ENCODE results near the gene TMCC3. TPM values are rescaled to one million over a fixed set of nuclear protein-coding genes. Genes with fewer than 3 reads are reported as not detected.

Gene TMCC3
- total and polyA plus RNA-seq, 2 of the 13 experiments (the other 11 are each of a cell fraction or from before 2014, with no cell fraction given): not detected

- TF ChIP-seq, protein P1, sequence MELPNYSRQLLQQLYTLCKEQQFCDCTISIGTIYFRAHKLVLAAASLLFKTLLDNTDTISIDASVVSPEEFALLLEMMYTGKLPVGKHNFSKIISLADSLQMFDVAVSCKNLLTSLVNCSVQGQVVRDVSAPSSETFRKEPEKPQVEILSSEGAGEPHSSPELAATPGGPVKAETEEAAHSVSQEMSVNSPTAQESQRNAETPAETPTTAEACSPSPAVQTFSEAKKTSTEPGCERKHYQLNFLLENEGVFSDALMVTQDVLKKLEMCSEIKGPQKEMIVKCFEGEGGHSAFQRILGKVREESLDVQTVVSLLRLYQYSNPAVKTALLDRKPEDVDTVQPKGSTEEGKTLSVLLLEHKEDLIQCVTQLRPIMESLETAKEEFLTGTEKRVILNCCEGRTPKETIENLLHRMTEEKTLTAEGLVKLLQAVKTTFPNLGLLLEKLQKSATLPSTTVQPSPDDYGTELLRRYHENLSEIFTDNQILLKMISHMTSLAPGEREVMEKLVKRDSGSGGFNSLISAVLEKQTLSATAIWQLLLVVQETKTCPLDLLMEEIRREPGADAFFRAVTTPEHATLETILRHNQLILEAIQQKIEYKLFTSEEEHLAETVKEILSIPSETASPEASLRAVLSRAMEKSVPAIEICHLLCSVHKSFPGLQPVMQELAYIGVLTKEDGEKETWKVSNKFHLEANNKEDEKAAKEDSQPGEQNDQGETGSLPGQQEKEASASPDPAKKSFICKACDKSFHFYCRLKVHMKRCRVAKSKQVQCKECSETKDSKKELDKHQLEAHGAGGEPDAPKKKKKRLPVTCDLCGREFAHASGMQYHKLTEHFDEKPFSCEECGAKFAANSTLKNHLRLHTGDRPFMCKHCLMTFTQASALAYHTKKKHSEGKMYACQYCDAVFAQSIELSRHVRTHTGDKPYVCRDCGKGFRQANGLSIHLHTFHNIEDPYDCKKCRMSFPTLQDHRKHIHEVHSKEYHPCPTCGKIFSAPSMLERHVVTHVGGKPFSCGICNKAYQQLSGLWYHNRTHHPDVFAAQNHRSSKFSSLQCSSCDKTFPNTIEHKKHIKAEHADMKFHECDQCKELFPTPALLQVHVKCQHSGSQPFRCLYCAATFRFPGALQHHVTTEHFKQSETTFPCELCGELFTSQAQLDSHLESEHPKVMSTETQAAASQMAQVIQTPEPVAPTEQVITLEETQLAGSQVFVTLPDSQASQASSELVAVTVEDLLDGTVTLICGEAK (IDR thresholded peaks at IDR 0.05): no peak
- TF ChIP-seq, protein P1 (CRISPR knock-in tag; IDR thresholded peaks at IDR 0.05): no peak
- TF ChIP-seq HOXD1 (CRISPR knock-in tag; IDR thresholded peaks at IDR 0.05) (no peak), SP5 (CRISPR knock-in tag; IDR thresholded peaks at IDR 0.05; ENCODE audit: borderline replicate concordance, low read depth) (no peak), SMAD9 (CRISPR knock-in tag; IDR thresholded peaks at IDR 0.05) (no peak), CEBPG (CRISPR knock-in tag; IDR thresholded peaks at IDR 0.05) (no peak), PAX8 (CRISPR knock-in tag; IDR thresholded peaks at IDR 0.05; ENCODE audit: borderline replicate concordance) (no peak)
- TF ChIP-seq, protein P2, sequence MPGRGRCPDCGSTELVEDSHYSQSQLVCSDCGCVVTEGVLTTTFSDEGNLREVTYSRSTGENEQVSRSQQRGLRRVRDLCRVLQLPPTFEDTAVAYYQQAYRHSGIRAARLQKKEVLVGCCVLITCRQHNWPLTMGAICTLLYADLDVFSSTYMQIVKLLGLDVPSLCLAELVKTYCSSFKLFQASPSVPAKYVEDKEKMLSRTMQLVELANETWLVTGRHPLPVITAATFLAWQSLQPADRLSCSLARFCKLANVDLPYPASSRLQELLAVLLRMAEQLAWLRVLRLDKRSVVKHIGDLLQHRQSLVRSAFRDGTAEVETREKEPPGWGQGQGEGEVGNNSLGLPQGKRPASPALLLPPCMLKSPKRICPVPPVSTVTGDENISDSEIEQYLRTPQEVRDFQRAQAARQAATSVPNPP (CRISPR knock-in tag; IDR thresholded peaks at IDR 0.05): no peak
Observed at GRCh38 chr12:94544355-94544754, 106.0 kb downstream of the TMCC3 start (continued).
